Caco-2 (cell line): Measurements from ENCODE around the gene C13orf42. TPM values are rescaled to one million over a fixed set of nuclear protein-coding genes. Genes with fewer than 3 reads are reported as not detected.

Experiments
- BruUV-seq: library from RNA; stranded (reverse); fragments of 400-500 nt; replicated peaks from 2 replicates; lab custom pipeline; 2021; lab: Mats Ljungman, UMichigan
- CTCF ChIA-PET: fragments of 300-600 bp; sonication (Branson Sonifier 250); formaldehyde crosslinking; loops from one replicate; lab custom pipeline; 2022; ENCODE audit warnings: antibody characterized with exemption; lab: Charles Lee
- POLR2A ChIA-PET: fragments of 300-600 bp; sonication (Branson Sonifier 250); formaldehyde crosslinking; loops from one replicate; lab custom pipeline; 2022; ENCODE audit warnings: antibody characterized with exemption; lab: Charles Lee
- DNase-seq, 2 experiments: peaks; one replicate each; pipeline versions ENCODE4 v3.0.0 to v3.0.0-alpha.2; 2020 to 2022
- H3K27me3 ChIP-seq: replicated peaks from 2 replicates; pipeline ENCODE4 v1.6.0; 2011; ENCODE audit warnings: low read length; ENCODE audit not compliant: control insufficient read depth, insufficient read depth
- H3K36me3 ChIP-seq: 2 replicates; pipeline ENCODE4 v1.5.1; 2011; ENCODE audit warnings: low read length; ENCODE audit not compliant: control insufficient read depth, insufficient read depth
- H3K4me1 ChIP-seq: fragments of 250-450 bp; sonication (Bioruptor Pico); 2 replicates; pipeline ENCODE4 v1.5.1; 2020; ENCODE audit warnings: mild to moderate bottlenecking
- H3K4me3 ChIP-seq: 2 replicates; pipeline ENCODE4 v1.5.1; 2011; ENCODE audit warnings: low read depth, mild to moderate bottlenecking, control low read depth, low read length
- H3K9me3 ChIP-seq: fragments of 250-450 bp; sonication (Bioruptor Pico); 2 replicates; pipeline ENCODE4 v1.5.1; 2020; ENCODE audit warnings: mild to moderate bottlenecking, moderate library complexity
- H3K27ac Mint-ChIP-seq: one replicate; pipeline ENCODE4 v1.8.0; 2022; ENCODE audit warnings: mixed read lengths; ENCODE audit not compliant: unreplicated experiment
- H3K27me3 Mint-ChIP-seq: one replicate; pipeline ENCODE4 v1.8.0; 2022; ENCODE audit warnings: mixed read lengths; ENCODE audit not compliant: insufficient read depth, unreplicated experiment
- H3K36me3 Mint-ChIP-seq: one replicate; pipeline ENCODE4 v1.8.0; 2022; ENCODE audit warnings: mild to moderate bottlenecking, mixed read lengths; ENCODE audit not compliant: insufficient read depth, unreplicated experiment
- H3K4me1 Mint-ChIP-seq: one replicate; pipeline ENCODE4 v1.8.0; 2022; ENCODE audit warnings: low read depth, mixed read lengths; ENCODE audit not compliant: unreplicated experiment
- H3K4me3 Mint-ChIP-seq: one replicate; pipeline ENCODE4 v1.8.0; 2022; ENCODE audit warnings: mild to moderate bottlenecking, moderate library complexity, mixed read lengths; ENCODE audit not compliant: unreplicated experiment
- H3K9me3 Mint-ChIP-seq: one replicate; pipeline ENCODE4 v1.8.0; 2022; ENCODE audit warnings: mixed read lengths; ENCODE audit not compliant: unreplicated experiment
- CTCF ChIP-seq, 2 experiments: fragments of 200-600 bp in 1 of 2; IDR thresholded peaks; 1 replicate in 1 of 2; 2 replicates in 1 of 2; pipeline versions ENCODE4 v1.5.1 to v1.8.0; 2011 to 2022; ENCODE audit warnings: antibody characterized with exemption in 1 of 2, control low read depth in 1 of 2, inconsistent platforms in 1 of 2, low read depth in 1 of 2, low read length in 1 of 2, mild to moderate bottlenecking in 1 of 2, moderate library complexity in 1 of 2; ENCODE audit not compliant: insufficient read depth in 1 of 2, severe bottlenecking in 1 of 2, unreplicated experiment in 1 of 2
- intact Hi-C: fragments of 100-400 bp; cut with micrococcal nuclease; formaldehyde crosslinking; loops from one replicate; pipeline ENCODE4 v1.10.0; 2022; ENCODE audit not compliant: unreplicated experiment
- total RNA-seq: library from RNA; stranded (reverse); gene quantifications from 2 replicates; pipeline ENCODE4 v1.2.3, GENCODE V29; 2022

The C13orf42 gene
- total RNA-seq, 1 experiment from 2014 or later, result not detected

- no TSS peak for BruUV-seq
- POLR2A ChIA-PET, result no interaction called here
These were observed 63.0 kb downstream of the C13orf42 start for GRCh38 chr13:51048166-51048461.

GRCh38 chr13:51047434-51048165, 63.5 kb downstream of the C13orf42 start:
- no peaks in the 10 kb centered on the region for H3K36me3 Mint-ChIP-seq
- no peaks in the 10 kb centered on the region for H3K4me1 ChIP-seq
- H3K4me3 ChIP-seq, result no peak overlapping the region
- no peak for DNase-seq
- H3K9me3 ChIP-seq, result no peaks in the 10 kb centered on the region
- ChIA-PET CTCF (no interaction called here), POLR2A (no interaction called here)
- TF ChIP-seq CTCF (IDR thresholded peaks at IDR 0.05; ENCODE audit: insufficient read depth in 1 of 2, low read depth in 1 of 2, low read length in 1 of 2, severe bottlenecking in 1 of 2, unreplicated experiment in 1 of 2), result no peak
- BruUV-seq, result no TSS peak
- no peaks in the 10 kb centered on the region for H3K4me1 Mint-ChIP-seq
- no peak overlapping the region for H3K27ac Mint-ChIP-seq
- intact Hi-C loops, result no loop called here
- H3K27me3 ChIP-seq, result no peaks in the 10 kb centered on the region
- no peaks in the 10 kb centered on the region for H3K27me3 Mint-ChIP-seq
- no peaks in the 10 kb centered on the region for H3K9me3 Mint-ChIP-seq
- no peaks in the 10 kb centered on the region for H3K36me3 ChIP-seq
- no peak overlapping the region for H3K4me3 Mint-ChIP-seq

More at GRCh38 chr13:51048166-51048461, 63.0 kb downstream of the C13orf42 start:
- Mint-ChIP-seq H3K36me3 (no peaks in the 10 kb centered on the region), H3K9me3 (no peaks in the 10 kb centered on the region), H3K4me3 (no peak overlapping the region), H3K27ac (no peak overlapping the region), H3K27me3 (no peaks in the 10 kb centered on the region), H3K4me1 (no peaks in the 10 kb centered on the region)
- CTCF ChIA-PET, result no interaction called here
- H3K4me1 ChIP-seq, result no peaks in the 10 kb centered on the region
- no peaks in the 10 kb centered on the region for H3K36me3 ChIP-seq
- DNase-seq, result no peak
- intact Hi-C loops, result no loop called here
- TF ChIP-seq CTCF (IDR thresholded peaks at IDR 0.05; ENCODE audit: insufficient read depth in 1 of 2, low read depth in 1 of 2, low read length in 1 of 2, severe bottlenecking in 1 of 2, unreplicated experiment in 1 of 2), result no peak
- H3K4me3 ChIP-seq, result no peak overlapping the region
- H3K27me3 ChIP-seq, result no peaks in the 10 kb centered on the region
- H3K9me3 ChIP-seq, result no peaks in the 10 kb centered on the region

GRCh38 chr13:51045451-51045850, 65.6 kb downstream of the C13orf42 start:
- CTCF ChIA-PET, result interaction anchor here (0.7 kb wide), 2 partner anchors 21 to 79 kb away, joined by 7 to 10 read pairs; no protein-coding TSS in a partner anchor

More at GRCh38 chr13:51045451-51045850, 65.6 kb downstream of the C13orf42 start:
- no TSS peak for BruUV-seq
- no peak overlapping the region for H3K27ac Mint-ChIP-seq
- Histone ChIP-seq H3K27me3 (no peaks in the 10 kb centered on the region), H3K9me3 (no peaks in the 10 kb centered on the region), H3K4me3 (no peak overlapping the region), H3K36me3 (no peaks in the 10 kb centered on the region), H3K4me1 (no peaks in the 10 kb centered on the region)
- no peaks in the 10 kb centered on the region for H3K36me3 Mint-ChIP-seq
- H3K4me3 Mint-ChIP-seq, result no peak overlapping the region
- intact Hi-C loops, result loop anchor here (2.0 kb wide), 2 partner anchors 25 to 57 kb away; no protein-coding TSS in a partner anchor
- no peaks in the 10 kb centered on the region for H3K4me1 Mint-ChIP-seq
- no peaks in the 10 kb centered on the region for H3K9me3 Mint-ChIP-seq
- POLR2A ChIA-PET, result no interaction called here
- DNase-seq, result no peak
- H3K27me3 Mint-ChIP-seq, result no peaks in the 10 kb centered on the region
- no peak for TF ChIP-seq CTCF (IDR thresholded peaks at IDR 0.05; ENCODE audit: insufficient read depth in 1 of 2, low read depth in 1 of 2, low read length in 1 of 2, severe bottlenecking in 1 of 2, unreplicated experiment in 1 of 2)
